HFFc6 (cell line): ENCODE measurements around the gene ARHGEF26. TPM values are rescaled to one million over a fixed set of nuclear protein-coding genes. Genes with fewer than 3 reads are reported as not detected.

Experiments
- DNase-seq: peaks from one replicate; pipeline ENCODE4 v3.0.0-alpha.2; 2018
- H3K27ac Mint-ChIP-seq: 2 replicates; pipeline ENCODE4 v1.8.0; 2020; ENCODE audit warnings: mild to moderate bottlenecking, mixed read lengths
- H3K27me3 Mint-ChIP-seq: 2 replicates; pipeline ENCODE4 v1.8.0; 2021; ENCODE audit warnings: mild to moderate bottlenecking, moderate library complexity, mixed read lengths; ENCODE audit not compliant: insufficient read depth
- H3K36me3 Mint-ChIP-seq: 2 replicates; pipeline ENCODE4 v1.8.0; 2021; ENCODE audit warnings: low read depth, mixed read lengths
- H3K4me1 Mint-ChIP-seq: 2 replicates; pipeline ENCODE4 v1.8.0; 2020; ENCODE audit warnings: low read depth, mixed read lengths
- H3K4me3 Mint-ChIP-seq: 2 replicates; pipeline ENCODE4 v1.8.0; 2020; ENCODE audit warnings: mild to moderate bottlenecking, moderate library complexity, mixed read lengths
- H3K9me3 Mint-ChIP-seq: 2 replicates; pipeline ENCODE4 v1.8.0; 2020; ENCODE audit warnings: mild to moderate bottlenecking, mixed read lengths
- long read RNA-seq: library from polyadenylated mRNA; unstranded; transcript quantifications from one replicate; pipeline ENCODE4 v2.0.0, GENCODE V29; 2019
- total RNA-seq, 6 experiments: library from RNA; stranded (reverse); fragmentation: NEBNext Ultra II Directional; extraction: Animal tissue kit (Norgen Biotek cat#: 25700); gene quantifications; 2 replicates in 1 of 6; 3 replicates in 5 of 6; pipeline ENCODE4 v1.2.3, GENCODE V29; 2021
- TF ChIP-seq, protein P1 (sequence below): fragments of 200-600 bp; sonication (generic); IDR thresholded peaks from 2 replicates; pipeline ENCODE4 v1.5.0; 2021; ENCODE audit warnings: antibody characterized with exemption, mild to moderate bottlenecking

The ARHGEF26 gene, protein sequence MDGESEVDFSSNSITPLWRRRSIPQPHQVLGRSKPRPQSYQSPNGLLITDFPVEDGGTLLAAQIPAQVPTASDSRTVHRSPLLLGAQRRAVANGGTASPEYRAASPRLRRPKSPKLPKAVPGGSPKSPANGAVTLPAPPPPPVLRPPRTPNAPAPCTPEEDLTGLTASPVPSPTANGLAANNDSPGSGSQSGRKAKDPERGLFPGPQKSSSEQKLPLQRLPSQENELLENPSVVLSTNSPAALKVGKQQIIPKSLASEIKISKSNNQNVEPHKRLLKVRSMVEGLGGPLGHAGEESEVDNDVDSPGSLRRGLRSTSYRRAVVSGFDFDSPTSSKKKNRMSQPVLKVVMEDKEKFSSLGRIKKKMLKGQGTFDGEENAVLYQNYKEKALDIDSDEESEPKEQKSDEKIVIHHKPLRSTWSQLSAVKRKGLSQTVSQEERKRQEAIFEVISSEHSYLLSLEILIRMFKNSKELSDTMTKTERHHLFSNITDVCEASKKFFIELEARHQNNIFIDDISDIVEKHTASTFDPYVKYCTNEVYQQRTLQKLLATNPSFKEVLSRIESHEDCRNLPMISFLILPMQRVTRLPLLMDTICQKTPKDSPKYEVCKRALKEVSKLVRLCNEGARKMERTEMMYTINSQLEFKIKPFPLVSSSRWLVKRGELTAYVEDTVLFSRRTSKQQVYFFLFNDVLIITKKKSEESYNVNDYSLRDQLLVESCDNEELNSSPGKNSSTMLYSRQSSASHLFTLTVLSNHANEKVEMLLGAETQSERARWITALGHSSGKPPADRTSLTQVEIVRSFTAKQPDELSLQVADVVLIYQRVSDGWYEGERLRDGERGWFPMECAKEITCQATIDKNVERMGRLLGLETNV
- under 1 TPM in 1 of 6 experiments, not detected in 5; 0.05 TPM for total RNA-seq
- long read RNA-seq, result 0 reads

DNA sequence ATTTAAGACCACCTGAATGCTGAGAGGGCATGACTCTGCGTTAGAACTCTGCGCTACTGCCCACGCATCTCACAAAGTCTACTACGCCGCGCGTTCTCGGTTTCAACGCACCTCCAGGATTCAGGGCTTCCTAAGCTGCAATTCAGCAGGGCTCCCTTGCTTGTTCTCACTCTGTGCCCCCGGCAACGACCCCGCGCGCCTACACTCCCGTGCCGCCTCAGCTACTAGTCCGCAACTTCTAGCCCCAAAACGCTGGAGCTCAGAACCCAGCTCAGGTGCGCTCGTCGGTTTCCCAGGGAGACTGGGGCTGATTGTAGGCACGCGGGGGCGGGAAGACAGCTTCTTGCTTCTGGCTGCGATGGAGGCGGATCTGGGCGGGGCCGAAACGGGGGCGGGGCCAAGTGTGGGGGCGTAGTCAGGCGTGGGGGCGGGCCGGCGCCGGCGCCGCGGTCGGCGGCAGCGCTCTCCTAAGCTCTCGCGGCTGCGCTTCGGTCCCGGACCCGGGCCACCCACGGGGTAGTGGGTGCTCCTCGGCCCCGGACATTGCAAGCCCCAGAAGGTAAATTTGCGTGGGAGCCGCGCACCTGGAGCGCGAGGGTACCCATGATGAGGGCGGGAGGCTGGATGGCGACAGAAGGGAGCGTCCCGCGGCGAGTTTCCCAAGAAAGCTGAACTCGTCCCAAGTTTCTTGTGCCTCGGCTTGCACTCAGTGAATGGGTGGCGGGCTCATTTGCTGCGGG, at the start of gene ARHGEF26:
Gene ARHGEF26, plus strand, starts transcription at position 430 of the 740 bp plus-strand sequence. CDS start 603 bp downstream, outside the sequence.
- H3K27me3 Mint-ChIP-seq, result peaks cover 14% of the 10 kb centered on the region
- no peaks in the 10 kb centered on the region; the same call in 1 of the 2 replicates for H3K36me3 Mint-ChIP-seq
- H3K9me3 Mint-ChIP-seq, result no peaks in the 10 kb centered on the region
- H3K27ac Mint-ChIP-seq, result no peak within 1 kb of the TSS
- no peak for DNase-seq
- peak within 1 kb of the TSS; percentile 55 for H3K4me3 Mint-ChIP-seq
- no peaks in the 10 kb centered on the region for H3K4me1 Mint-ChIP-seq
- TF ChIP-seq, protein P1, sequence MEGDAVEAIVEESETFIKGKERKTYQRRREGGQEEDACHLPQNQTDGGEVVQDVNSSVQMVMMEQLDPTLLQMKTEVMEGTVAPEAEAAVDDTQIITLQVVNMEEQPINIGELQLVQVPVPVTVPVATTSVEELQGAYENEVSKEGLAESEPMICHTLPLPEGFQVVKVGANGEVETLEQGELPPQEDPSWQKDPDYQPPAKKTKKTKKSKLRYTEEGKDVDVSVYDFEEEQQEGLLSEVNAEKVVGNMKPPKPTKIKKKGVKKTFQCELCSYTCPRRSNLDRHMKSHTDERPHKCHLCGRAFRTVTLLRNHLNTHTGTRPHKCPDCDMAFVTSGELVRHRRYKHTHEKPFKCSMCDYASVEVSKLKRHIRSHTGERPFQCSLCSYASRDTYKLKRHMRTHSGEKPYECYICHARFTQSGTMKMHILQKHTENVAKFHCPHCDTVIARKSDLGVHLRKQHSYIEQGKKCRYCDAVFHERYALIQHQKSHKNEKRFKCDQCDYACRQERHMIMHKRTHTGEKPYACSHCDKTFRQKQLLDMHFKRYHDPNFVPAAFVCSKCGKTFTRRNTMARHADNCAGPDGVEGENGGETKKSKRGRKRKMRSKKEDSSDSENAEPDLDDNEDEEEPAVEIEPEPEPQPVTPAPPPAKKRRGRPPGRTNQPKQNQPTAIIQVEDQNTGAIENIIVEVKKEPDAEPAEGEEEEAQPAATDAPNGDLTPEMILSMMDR, result no peak

DNA sequence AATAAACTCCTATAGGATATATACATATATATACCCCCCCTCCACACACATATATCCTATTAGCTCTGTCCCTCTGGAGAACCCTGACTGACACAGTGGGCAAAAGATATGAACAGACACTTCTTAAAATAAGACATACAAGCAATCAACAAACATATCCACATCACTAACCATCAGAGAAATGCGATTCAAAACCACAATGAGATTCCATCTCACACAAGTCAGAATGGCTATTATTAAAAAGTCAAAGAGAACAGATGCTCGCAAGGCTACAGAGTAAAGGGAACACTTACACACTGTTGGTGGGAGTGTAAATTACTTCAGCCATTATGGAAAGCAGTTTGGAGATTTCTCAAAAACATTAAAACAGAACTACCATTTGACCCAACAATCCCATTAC, 46.2 kb upstream of the ARHGEF26 start:
- Mint-ChIP-seq H3K27me3 (no peaks in the 10 kb centered on the region; the same call in 1 of the 2 replicates), H3K27ac (no peak overlapping the region), H3K4me1 (no peaks in the 10 kb centered on the region), H3K4me3 (no peak overlapping the region), H3K36me3 (no peaks in the 10 kb centered on the region), H3K9me3 (peaks cover 50% of the 10 kb centered on the region)
- DNase-seq, result no peak
- TF ChIP-seq, protein P1, result no peak

DNA sequence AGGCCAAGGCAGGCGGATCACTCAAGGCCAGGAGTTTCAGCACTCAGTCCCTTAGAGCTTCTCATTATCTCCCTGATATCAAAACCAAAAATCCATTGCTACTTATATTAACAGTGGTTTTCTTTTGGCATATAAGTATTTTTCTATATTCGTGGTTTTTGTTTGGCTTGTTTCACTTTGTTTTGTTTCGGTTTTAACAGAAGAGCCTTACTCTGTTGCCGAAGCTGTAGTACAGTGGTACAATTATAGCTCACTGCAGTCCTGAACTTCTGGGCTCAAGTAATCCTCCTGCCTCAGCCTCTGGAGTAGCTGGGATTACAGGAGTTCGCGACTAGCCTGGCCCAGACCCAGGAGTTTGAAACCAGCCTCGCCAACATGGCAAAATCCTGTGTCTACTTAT, 42.5 kb upstream of the ARHGEF26 start:
- no peak overlapping the region for H3K4me3 Mint-ChIP-seq
- peaks cover 33% of the 10 kb centered on the region for H3K9me3 Mint-ChIP-seq
- no peak overlapping the region for H3K27ac Mint-ChIP-seq
- H3K27me3 Mint-ChIP-seq, result no peaks in the 10 kb centered on the region; the same call in 1 of the 2 replicates
- TF ChIP-seq, protein P1, result no peak
- H3K36me3 Mint-ChIP-seq, result no peaks in the 10 kb centered on the region
- DNase-seq, result no peak
- no peaks in the 10 kb centered on the region for H3K4me1 Mint-ChIP-seq

DNA sequence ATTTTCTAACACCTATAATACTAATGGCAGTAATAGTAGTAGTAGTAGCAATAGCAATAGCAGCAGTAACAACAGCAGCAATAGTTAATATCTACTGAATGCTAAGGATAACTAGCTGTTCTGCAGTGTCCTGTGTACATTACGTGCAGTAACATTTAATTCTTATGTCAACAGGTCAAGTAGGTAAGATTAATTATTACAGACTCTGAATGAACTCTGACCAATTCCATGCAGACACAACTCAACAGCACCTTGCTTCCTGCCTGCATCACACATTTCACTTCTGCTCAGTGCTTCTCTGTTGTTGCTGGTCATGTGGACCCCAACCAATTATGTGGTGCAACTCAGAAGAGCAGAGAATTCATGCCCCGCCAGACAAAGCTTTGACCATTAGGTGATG, 39.9 kb upstream of the ARHGEF26 start:
- H3K27ac Mint-ChIP-seq, result no peak overlapping the region
- H3K9me3 Mint-ChIP-seq, result peaks cover 35% of the 10 kb centered on the region
- DNase-seq, result no peak
- H3K36me3 Mint-ChIP-seq, result no peaks in the 10 kb centered on the region
- H3K4me3 Mint-ChIP-seq, result no peak overlapping the region
- TF ChIP-seq, protein P1, result no peak
- no peaks in the 10 kb centered on the region for H3K4me1 Mint-ChIP-seq
- H3K27me3 Mint-ChIP-seq, result no peaks in the 10 kb centered on the region

DNA sequence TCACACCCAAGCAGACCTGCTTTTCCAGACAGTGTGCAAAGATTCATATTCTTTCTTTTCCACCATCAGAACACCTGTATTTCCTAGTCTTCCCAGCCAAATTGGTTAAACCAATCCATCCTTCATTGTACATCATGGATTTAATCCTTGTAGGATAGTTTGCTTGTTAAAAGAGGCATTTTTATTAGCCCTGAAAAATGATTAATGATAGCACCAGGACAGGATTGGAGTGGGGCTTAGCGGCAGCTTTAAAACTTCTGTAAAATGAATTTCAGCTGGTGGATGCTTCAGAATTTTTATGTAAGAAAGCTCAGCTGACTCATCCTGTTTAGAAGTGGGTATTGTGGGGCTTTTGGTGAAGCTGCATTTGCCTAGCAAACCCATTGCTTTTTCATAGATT, 36.1 kb upstream of the ARHGEF26 start:
- no peak overlapping the region for H3K27ac Mint-ChIP-seq
- H3K36me3 Mint-ChIP-seq, result no peaks in the 10 kb centered on the region
- H3K4me1 Mint-ChIP-seq, result no peaks in the 10 kb centered on the region
- peaks cover 44% of the 10 kb centered on the region for H3K9me3 Mint-ChIP-seq
- TF ChIP-seq, protein P1, result no peak
- DNase-seq, result no peak
- H3K27me3 Mint-ChIP-seq, result peaks cover 1% of the 10 kb centered on the region; the same call in 1 of the 2 replicates
- no peak overlapping the region for H3K4me3 Mint-ChIP-seq
